Kidney tubule cell (primary cell): ENCODE measurements around the gene ING4.
A peak's percentile ranks its signal among the peaks of the same experiment; 100 is the strongest.
"Not testable (repeated sequence)": the region's sequence is repeated elsewhere in the genome, so short reads cannot be mapped to it uniquely, and the experiment has no call there.

Experiments
- DNase-seq: peaks from one replicate; pipeline ENCODE4 v3.0.0-alpha.2; 2018; ENCODE audit warnings: low spot score

Gene ING4

GRCh38 chr12:6662906-6663742, at the start of gene ING4:
Gene ING4 (minus strand): TSS chr12:6663119. CDS start chr12:6663101, 18 bp downstream.
- DNase-seq: peak; percentile 100

DNA sequence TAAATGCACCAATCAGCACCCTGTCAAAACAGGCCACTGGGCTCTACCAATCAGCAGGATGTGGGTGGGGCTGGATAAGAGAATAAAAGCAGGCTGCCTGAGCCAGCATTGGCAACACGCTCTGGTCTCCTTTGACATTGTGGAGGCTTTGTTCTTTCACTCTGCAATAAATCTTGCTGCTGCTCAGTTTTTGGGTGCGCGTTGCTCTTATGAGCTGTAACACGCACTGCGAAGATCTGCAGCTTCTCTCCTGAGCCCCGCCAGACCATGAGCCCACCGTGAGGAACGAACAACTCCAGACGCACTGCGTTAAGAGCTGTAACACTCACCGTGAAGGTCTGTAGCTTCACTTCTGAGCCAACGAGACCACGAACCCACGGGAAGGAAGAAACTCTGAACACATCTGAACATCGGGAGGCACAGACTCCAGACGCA, 46.1 kb upstream of the ING4 start:
- DNase-seq: no peak

- not testable (repeated sequence) for DNase-seq
Observed at GRCh38 chr12:6708351-6708750, 45.4 kb upstream of the ING4 start.

- no peak for DNase-seq
Observed at GRCh38 chr12:6703631-6704030, 40.7 kb upstream of the ING4 start.

DNA sequence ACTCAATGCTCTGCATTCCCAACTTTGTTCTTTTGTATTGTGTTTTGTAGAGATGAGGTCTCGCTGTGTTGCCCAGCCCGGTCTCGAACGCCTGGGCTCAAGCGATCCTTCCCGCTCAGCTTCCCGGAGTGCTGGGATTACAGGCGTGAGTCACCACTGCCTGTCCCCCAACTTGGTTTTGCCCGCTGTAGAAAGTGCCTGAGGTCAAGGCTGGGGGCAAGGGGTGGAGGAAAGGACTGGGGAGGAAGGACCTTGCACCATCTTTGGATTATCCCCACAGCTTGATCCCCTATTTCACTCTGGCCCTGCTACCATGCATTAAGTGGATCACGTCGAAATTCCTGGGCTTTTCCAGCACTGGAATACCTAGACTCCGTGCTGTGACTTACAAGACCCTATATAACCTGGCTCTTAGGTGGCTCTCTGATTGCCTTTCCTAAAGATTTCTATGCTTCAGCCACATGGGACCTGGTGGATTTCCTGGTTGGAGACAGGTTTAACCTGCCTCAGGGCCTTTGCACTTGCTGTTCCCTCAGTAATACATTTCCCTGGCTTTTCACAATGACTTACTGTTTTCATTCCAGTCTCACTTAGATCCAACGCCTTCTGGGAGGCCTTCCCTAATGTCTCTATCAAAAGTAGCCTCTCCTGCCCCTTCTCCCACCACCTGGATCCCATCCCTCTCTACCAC, 38.3 kb upstream of the ING4 start:
- no peak for DNase-seq

GRCh38 chr12:6700646-6701051, 37.7 kb upstream of the ING4 start, which contains the start of gene PIANP:
Gene PIANP (minus strand): TSS chr12:6700815. CDS start chr12:6698061, 2,754 bp downstream.
- no peak for DNase-seq

GRCh38 chr12:6699989-6700645, 37.2 kb upstream of the ING4 start:
- DNase-seq: no peak

- no peak for DNase-seq
Observed at GRCh38 chr12:6699259-6699988, 36.5 kb upstream of the ING4 start.

GRCh38 chr12:6698352-6699046, 35.6 kb upstream of the ING4 start:
- no peak for DNase-seq

DNA sequence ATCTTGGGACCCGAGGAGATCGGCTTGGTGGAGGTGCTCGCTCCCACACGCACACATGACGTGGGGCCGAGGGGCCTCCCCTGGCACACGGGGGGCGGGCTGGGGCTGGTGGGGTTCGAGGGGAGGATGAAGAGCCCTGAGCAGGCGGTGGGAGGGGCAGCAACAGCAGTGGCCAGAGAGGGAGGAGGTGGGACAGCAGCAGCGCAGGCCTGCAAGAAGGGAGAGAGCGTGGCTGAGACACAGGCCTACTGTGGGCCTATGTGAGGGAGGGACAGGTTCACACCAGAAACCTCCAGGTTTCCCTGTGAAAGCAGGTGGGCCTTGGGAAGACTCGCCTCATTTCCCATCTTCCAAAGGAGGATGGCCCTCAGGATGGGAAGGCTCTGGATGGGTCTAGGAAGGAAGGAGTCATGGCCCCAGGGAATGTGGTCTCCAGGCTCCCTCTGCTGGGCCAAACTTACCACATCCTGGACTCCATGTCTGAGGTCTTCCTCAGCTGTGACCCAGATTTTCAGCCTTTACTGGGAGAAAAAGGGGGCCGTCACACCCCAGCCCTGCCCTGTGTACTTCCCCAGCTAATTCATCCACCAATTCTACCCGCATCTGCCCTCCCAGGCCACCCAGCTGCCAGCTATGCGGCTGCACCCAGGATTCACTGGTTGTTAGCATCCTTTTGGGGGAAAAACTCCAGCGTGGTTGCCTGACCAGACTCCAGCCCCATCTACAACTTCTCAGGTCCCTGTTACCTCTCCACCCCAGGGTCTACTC, 34.8 kb upstream of the ING4 start:
- DNase-seq: peak; percentile 68

DNA sequence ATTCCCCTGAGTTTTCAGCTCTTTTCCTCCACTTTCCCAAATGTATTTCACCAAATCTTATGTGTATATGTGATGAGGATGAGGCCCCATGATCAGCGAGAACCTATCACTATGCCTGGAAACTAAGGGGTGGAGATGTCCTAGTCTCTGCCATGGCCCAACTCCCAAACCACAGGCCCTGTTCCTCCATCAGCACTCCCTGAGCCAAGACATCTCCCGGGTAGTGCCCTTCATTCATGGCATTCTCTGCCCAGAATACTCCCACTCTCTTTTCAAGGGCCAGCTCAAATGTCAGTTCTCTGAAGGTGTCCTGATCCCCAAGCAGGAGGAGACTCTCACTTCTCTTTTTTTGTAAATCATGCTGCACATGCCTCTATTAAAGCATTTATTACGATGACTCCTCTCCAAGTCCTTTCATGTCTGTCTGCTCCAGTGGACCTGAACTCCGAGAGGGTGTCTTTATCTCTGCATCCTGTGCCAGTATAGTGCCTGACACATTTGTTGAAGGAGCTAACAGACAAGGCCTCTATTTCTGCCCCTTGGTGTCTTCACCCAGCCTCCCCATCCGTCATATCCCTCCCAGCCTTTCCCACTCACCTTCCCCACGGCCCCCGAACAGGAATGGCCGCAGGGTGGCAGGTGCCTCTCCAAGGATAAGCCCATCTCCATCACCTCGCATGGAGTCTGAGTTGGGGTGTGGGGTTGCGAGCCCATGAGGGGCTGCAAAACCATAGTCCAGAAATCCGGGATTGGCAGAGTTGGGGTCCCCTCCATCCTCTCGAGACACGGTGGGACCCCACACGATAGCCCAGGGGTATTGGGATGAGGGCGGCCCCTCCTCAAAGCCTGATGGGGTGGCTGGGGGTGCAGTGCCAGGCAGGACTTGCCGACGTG, 34.0 kb upstream of the ING4 start:
- DNase-seq: peak; percentile 47

DNA sequence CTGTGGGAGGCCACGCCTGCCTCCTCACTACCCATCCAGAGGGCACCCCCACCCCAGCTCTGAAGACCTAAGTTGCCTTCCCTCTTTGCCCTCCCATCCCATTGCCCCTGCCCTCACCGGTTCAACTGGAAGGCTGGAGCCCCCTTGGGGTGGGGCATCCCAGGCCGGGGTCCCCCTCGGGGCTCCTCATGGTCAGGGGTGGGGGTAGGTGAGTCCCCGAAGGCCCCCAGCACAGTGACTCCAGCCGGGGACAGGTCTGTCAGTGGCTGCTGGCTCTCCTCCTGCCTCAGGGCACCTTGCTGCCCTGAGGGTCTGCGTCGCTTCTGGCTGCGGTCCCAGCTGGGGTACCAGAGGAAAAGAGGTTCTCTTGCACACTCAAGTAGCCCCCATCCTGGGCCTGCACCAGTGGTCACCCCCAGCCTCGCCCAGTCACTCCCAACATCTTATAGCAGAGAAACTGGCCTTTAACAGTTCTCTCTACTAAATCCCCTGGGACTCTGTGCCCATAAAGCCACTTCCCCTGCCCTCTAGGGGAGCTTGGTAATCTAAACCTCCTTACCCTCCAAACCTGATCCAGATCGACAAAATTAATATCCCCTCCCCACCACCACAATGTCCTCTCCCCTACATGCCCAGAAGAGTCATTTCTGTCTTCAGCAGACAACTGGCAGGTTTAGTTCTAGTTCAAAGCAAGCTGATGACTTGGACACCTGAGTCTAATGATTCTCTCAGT, 32.6 kb upstream of the ING4 start:
- no peak for DNase-seq

- DNase-seq: no peak
Observed at GRCh38 chr12:6694701-6695100, 31.8 kb upstream of the ING4 start.

- DNase-seq: no peak
Observed at GRCh38 chr12:6693832-6694355, 31.0 kb upstream of the ING4 start.

DNA sequence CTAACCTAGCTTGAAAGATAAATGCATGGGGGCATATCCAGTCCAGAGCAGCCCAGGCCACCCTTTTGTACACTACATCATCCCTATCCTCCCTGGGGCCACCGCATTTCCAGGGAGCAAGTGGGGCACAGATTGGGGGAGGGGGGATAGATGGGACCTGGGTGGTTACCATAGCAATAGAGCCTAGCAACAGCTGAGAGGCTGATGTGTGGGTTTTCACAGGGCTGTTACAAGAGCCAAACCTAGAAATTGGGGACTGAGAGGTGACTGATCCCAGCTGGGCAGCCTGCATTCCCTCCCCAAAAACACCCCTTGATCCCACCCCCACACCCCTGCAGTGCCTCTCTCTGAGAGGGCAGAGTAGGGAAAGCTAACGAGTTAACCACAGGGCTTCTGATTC, 30.0 kb upstream of the ING4 start:
- DNase-seq: no peak

DNA sequence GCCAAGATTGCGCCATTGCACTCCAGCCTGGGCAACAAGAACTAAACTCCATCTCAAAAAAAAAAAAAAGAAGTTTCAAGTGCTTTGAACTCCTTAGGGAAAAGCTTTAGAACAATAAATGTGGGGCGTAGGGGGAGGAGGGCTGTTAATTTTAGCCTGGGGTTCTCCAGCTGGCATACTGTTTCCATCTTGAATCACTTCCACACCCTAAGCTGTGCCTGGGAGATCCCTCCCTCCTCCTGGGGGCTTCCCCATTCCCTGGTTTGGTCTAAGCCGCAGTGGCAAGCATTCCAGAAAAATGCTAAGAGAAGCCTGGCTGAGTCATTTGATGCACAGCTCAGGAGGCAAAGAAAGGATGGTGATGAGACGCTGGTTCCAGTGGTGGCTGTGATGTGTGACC, 28.6 kb upstream of the ING4 start:
- peak; percentile 36 for DNase-seq

GRCh38 chr12:6688999-6689882, 26.3 kb upstream of the ING4 start, which contains the start of gene ZNF384:
Gene ZNF384 (minus strand): TSS chr12:6689375. CDS start chr12:6679520, 9,855 bp downstream.
- peak; percentile 100 for DNase-seq
